HG03457 (cell line): Measurements from ENCODE around the gene DNAH5.

Experiments used
- ATAC-seq: cut with Tn5 transposase; IDR thresholded peaks from one replicate; pipeline ENCODE4 v1.9.1; 2021; ENCODE audit warnings: moderate number of reproducible peaks; ENCODE audit not compliant: unreplicated experiment

DNAH5 gene

DNA sequence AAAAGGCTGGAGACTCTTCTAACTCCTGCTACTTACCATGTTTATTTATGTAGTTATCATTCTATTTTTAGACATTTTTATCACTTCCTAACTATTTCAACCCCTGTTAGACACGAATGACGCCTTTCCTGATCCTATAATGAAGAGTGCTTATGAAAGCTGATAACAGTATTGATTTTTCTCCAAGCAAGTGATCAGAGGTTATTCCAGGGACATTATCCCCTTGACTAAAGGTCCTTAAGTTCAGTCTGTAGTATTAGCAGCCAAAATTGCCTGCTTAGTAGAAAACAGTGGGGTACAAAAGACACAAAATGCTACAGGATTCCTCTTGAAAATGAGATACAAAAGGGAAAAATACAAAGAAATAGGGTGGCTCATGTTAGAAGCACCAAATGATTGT lies 235.6 kb downstream of the DNAH5 start:
- ATAC-seq, result no peak

DNA sequence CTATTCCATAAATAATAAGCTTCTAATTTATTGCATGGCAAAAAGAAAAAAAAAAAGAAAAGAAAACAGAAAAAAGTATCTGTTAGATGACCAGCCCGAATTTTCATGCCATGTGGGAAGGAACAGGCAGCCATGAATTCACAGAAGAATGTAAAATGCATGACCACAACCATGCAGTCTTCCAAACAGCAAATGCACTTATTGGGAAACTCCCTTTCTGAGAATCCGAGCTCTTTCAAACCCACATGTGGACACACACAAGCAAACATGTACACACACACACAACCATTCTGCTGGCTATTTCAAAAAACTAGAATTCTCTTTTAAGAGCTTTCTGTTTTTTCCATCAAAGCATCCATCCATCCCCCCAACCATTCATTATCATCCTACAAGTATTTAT lies 236.1 kb downstream of the DNAH5 start:
- ATAC-seq, result no peak

DNA sequence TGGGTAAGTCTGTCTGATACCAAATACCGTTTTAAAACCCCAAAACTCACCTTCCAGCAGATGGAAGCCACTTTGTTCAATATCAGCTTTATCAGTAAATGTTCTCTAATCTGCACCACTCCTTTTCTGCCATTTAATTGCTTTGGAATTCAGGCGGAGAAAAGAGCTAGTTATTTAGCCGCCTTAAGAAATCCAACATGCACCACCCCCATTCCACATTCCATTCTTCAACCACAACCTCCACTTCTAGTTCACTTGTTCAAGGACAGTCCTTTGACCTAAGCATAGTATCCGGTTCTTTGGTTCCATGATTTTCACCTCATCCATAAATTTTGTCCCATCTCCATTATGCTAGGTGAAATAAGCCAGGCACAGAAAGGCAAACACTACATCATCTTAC lies 240.1 kb downstream of the DNAH5 start:
- ATAC-seq, result no peak

DNA sequence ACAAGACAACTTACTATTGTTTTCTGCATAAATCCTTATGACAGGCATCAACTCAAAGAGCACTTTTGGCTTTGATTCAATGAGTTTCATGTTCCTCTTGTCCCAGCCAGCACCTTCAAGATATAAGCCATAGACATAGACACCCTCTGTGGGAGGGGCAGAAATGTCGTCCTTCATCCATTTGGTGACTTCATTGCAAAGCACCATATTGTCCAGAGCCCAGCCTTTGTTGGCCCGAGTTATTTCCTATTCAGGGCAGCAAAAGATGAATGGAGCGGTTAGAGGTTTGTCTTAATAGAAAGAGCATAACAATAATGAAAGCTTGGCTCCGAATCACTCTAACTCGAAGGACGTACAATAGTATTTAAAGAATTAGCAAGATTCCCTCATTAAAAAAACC lies 243.9 kb downstream of the DNAH5 start:
- ATAC-seq, result no peak

DNA sequence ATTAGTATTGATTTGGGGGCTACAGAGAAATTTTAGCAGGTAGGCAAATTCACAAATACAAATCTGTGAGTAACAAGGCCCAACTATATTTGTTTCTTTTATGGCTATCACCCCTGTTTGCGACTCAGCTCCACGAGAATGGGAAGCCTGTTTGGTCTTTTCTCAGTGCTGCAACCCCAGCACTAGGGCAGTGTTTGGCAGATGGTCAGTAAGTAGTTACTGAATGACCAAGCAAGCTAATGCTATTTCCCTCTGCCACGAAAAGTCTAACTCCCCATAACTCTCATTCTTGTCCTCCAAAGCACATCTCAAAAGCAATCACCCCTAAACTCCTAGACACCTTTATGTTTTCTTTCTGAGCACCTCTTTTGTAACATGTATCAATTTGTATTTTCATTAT lies 245.6 kb downstream of the DNAH5 start:
- ATAC-seq, result no peak

DNA sequence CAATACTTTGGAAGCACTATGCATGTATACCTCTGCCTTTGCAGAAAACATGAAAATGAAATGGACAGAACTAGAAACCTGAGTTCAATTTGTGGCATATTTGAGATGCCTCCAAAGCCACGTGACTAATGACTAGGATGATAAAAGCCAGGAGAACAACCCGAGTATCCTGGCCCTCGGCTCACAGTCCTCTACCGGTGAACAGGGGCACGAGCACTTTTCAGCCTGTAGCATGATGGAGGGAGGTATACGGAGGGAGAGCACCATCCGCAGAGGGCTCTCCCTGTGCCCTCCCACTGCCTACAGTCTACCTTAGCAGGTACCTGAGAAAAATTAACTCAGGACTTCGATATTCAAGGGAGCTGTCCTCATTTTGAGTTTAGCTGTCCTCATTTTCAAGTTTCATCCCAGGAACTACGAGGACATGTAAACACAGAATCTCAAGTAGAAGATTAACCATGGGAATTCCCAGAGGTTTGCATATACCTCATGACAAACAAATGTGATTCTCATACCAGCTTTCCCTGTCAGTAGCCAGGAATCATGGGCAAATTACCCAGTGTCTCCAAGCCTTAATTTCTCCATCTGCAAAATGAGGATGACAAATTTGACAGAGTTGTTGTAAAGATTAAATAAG lies 249.3 kb downstream of the DNAH5 start:
- no peak for ATAC-seq

DNA sequence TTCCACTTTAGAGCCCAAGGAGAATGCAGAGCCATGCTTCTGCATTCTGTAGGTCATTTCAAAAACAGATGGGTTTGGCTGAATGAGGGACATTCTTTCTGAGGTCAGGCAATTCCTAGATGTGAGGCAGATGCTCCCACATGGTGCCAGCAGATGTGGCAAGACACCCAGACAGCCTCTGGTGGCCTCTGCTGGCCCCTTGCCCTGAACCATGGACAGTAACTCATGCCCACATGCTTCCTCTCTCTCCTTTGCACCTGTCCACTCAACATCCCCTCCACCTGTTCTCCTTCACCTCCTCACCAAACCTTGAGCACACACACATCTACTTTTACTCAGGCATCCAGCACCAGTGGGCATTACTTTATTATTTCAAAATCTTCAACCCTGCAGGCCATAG lies 252.3 kb downstream of the DNAH5 start:
- ATAC-seq, result no peak

DNA sequence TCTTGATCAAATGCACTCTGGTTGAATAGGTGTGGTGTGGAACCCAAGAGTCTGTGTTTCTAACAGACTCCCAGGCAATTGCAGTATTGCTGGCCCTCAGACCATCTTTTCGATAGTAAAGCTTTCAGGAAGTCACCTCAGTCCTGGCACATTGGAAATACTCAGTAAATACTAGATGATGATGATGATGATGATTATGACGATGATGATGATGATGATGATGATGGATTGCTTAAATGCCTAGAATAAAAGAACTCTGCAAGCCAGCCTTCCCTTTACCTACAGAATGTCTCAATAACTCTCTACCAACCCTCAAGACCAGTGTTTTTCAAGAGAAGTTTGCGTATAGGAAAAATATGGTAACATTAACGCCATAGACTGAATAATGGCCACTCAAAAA lies 268.0 kb downstream of the DNAH5 start:
- ATAC-seq, result no peak

DNA sequence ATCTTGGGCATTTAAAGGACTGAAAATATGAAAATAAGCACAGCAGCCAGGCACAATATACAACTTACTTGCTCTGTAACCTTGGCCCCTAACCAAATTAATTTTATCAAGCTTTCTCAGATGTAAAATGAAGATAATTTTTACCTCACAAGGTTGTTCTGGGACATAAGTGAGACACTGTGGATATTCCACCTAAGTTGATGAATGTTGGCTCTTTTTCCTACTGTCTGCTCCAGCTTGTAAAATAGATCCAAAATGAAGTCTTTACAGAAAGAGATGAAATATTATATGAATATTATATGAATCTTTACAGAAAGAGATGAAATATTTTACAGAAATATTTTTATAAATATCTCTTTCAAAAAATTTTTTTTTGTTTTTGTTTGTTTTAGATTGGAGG lies 270.1 kb downstream of the DNAH5 start:
- ATAC-seq, result no peak

DNA sequence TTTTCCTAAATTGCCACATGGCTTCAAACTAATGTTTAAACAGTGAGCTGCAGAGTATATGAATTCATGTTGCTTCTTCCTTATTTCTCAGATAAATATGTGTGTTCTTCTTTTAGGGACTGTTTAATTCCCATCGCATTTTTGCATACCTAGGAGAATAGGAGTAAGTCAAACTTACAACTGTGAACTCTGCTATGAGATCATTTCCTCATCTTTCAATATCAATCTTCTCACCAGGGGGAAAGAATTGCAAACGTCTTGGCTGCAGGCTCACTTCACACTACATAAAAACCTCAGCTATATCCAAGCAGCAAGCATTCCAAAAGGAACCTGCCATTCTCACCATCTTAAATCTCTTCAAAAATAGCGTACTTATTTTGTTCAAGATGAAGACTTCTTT lies 271.0 kb downstream of the DNAH5 start:
- no peak for ATAC-seq

DNA sequence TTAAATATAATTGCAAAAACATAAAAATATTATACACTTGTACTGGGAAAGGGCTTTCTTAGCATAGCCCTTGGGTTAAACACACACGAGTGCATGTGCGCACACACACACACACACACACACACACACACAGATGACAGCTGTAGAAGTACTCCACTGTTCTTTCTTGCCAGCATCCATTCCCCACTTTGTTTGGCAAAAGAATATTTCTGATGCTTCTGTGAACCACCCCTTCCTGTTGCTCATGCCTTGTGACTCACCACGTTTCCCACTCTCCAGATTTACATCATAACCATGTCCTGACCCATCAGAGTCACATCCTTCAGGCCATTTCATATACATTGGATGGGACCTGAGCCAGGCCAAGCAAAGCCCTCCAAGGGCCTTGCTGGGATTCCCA lies 280.1 kb downstream of the DNAH5 start:
- no peak for ATAC-seq

DNA sequence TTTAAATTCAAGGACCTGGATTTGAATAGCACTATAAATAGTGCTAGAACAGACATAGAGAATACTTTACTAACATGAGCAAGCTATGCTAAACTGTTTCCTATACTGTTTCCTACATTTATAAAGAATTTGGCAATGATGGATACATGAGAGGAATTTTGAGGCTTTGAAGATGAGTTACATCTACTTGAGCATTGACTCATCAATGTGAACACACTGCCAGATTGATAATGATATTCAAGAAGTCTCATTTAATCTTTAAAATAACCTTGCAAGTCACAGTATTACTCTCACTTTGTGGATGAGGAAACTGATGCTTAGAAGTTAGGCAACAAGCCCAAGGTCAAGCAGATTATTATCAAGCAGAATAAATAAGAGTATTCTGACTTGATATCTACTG lies 281.9 kb downstream of the DNAH5 start:
- ATAC-seq, result no peak

DNA sequence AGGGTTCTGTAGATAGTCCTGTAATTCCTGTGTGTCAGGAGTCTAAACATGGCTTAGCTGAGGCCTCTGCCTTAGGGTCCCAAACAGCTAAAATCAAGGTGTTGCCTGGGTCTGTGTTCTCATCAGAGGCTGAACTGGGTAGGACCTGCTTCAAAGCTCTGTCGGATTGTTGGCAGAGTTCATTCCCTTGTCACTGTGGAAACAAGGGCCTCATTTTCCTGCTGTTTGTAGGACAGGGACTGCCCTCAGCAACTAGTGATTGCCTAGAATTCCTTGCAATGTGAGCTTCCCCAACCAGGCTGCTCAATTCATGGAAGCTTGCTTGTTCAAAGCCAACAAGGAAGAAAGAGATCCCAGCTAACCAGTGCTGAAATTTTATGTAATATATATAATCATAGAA lies 283.2 kb downstream of the DNAH5 start:
- no peak for ATAC-seq

DNA sequence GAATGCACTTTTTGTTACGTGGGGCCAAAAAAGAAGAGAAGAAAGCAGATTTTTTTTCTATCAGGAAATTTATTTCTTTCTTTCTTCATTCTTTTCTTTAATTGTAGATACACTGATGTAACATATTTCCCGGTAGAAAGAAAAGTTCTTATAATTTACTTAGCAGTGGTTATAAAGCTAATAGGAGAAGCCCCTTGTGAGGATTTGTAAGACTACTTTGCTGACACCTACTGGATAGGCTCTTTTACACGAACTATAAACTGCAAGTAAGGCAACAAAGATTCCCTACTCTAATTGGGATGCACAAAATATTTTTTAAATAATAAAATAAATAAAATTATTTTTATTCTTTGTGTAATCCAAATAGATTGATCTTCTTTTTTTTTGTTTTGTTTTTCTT lies 284.4 kb downstream of the DNAH5 start:
- no peak for ATAC-seq

DNA sequence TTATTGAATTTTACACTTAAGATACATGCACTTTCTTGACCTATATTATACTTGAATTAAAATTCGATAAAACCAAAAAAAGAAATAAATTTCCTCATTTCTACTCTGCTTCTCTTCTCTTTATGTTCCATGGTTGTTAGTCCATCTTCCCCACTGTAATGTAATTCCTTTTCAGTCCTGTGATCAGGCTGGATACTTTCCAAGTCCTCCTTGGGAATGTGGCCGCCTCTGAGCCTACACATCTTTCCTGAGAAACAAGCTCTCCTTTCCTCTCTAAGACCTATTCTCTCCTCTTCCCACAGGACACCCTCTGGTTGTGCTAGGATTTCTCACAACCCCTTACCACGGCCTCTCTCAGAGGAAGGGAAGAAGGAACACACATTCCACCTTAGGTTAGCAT lies 285.1 kb downstream of the DNAH5 start:
- no peak for ATAC-seq

DNA sequence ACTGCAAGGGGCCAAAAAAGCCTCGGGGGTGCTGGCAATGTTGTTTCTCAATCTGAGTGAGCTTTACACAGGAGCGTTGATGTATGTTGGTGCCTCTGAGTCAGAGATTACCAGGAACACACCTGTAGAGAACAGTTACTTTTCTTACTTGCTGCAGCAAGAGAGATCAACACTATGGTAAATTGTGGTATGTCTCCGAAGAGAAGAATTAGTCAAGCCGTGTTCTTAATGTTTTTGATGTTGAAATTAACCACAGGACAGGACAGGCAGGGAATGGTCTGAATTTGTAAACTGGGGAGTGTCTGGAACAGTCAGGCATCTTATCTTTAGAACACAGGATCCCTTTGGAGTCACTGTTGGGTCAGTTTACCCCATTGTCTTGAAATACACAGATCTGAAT lies 285.7 kb downstream of the DNAH5 start:
- no peak for ATAC-seq

DNA sequence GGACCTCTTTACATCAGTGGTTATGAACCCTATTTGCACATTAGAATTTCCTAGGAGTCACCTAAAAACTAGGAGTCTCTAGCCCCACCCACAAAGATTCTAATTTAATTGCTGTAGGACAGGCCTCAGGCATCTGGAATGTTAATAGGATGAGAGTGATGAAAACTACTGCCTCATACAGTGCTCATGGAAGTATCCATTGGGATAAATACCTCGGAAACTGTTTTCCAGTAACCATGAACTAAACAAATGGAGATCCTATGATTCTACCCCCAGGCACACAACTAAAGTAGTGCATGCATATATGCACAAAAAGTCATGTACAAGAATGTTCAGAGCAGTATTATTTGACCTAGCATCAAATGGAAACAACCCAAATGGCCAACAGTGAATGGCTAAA lies 286.3 kb downstream of the DNAH5 start:
- ATAC-seq, result no peak

DNA sequence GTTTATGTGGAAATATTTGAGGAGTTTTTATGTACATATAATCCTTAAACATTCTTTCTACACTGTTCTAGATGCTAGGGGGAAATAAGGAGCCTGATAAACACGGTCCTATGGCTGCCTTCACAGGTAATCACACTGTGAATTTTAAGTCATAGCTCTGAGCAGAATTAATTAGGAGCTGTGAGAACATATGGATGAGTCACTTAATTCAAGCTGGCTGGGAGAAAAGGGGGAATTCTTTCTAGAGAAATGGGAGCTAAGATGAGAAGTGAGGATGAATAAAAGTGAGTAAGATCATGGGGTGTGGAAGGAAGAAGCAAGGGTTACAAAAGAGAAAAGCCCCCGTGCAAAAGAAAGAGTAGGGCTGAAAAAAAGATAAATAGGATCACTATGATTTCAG lies 290.8 kb downstream of the DNAH5 start:
- no peak for ATAC-seq

DNA sequence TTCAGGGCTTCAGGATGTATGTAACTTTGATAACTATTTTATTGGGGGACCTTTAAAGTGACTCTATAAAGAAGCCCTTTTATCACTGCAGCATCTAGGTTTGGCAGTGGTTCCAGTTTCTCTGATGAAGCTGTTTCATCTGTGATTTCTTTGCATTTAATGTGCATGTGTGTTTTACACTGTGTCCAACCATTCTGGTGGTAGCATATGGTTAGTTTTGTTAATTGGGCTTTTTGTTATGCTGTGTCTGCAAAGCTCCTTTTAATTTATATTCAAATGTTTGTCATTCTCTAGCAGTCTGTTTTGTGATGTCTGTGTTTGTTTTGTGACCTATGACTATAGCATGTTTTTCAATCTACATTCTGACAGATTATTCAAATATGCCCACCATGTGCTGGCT lies 294.8 kb downstream of the DNAH5 start:
- ATAC-seq, result no peak

DNA sequence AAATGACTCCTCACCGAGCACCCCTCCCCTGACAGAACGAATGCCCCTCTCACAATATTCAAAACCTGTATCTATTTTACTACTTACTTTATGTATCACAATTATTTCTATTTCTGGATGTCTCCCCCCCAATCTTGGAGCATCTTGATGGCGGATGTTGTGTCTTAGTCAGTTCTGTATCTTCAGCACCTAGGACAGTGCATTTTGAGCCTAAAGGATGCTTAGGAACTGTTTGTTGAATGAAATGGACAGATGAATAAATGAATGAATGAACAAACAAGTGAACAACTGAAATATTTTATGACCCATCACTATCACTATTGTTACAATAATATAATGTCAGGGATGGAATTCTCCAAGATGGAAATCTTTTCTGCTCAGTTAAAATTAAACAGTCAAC lies 295.7 kb downstream of the DNAH5 start:
- ATAC-seq, result no peak

DNA sequence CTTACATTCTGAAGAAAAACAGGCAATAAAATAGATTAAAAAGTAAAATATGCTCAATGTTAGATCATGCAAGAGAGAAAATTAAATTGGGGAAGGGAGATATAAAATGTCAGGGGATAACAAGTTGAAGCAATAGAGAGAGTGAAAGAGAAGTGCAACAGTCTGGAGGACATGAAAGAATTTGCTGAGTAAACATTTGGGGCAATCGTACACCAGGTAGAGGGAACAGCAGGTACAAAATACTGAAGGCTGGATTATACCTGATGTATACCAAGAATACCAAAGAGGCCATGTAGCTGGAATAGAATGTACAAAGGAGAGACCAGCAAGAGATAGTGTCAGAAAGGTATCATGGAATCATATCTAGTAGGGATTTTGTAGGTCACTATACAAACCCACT lies 300.8 kb downstream of the DNAH5 start:
- ATAC-seq, result no peak

DNA sequence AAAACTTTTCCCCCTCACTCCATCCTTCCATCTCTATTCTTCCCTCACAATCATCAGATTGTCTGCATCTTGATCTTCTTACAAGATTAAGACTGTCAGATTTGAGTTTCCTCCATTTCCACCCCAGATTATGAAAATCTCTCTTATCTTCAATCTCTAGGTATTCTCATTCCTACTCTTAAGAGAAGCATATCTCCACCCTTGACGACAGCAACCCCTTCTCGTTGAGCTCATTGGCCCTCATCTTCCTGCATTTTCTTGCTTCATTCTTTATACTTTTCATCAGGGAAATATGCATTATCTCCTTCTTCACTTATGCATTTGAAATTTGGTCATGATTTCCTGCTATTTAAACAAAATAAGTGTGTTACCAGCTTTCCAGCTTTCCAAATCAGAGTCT lies 301.3 kb downstream of the DNAH5 start:
- no peak for ATAC-seq
